Measurements from ENCODE around the gene RRAD.

DNA sequence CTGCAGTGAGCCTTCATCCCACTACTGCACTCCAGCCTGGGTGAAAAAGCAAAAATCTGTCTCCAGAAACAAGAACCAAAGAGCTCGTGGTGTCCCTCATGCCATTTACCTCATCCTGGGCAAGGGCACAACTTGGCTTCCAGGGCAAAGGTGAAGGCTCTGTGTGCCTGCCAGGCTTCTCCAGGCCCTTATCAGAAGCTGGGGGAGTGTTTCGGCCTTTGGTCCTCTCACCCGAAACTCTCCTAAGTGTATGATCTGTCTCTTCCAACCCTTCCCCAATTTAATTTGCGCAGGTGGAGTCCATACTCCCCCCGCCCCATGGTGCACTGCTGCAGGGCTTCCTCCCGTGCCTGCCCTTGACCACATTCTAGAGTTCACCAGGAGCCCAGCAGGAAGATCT is 11.1 kb upstream of the RRAD start:
- TF ChIP-seq SPI1 (IDR thresholded peaks at IDR 0.05; ENCODE audit: borderline replicate concordance, low read depth) (no peak), POLR2AphosphoS5 (IDR thresholded peaks at IDR 0.05; ENCODE audit: low read depth) (no peak), GABPA (IDR thresholded peaks at IDR 0.05; ENCODE audit: low read depth) (no peak)
- TF ChIP-seq, protein P1, sequence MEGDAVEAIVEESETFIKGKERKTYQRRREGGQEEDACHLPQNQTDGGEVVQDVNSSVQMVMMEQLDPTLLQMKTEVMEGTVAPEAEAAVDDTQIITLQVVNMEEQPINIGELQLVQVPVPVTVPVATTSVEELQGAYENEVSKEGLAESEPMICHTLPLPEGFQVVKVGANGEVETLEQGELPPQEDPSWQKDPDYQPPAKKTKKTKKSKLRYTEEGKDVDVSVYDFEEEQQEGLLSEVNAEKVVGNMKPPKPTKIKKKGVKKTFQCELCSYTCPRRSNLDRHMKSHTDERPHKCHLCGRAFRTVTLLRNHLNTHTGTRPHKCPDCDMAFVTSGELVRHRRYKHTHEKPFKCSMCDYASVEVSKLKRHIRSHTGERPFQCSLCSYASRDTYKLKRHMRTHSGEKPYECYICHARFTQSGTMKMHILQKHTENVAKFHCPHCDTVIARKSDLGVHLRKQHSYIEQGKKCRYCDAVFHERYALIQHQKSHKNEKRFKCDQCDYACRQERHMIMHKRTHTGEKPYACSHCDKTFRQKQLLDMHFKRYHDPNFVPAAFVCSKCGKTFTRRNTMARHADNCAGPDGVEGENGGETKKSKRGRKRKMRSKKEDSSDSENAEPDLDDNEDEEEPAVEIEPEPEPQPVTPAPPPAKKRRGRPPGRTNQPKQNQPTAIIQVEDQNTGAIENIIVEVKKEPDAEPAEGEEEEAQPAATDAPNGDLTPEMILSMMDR (IDR thresholded peaks at IDR 0.05; ENCODE audit: insufficient read depth, low read length), result no peak

All from HL-60 (cell line).